ENCODE measurements around the gene PACS2.

DNA sequence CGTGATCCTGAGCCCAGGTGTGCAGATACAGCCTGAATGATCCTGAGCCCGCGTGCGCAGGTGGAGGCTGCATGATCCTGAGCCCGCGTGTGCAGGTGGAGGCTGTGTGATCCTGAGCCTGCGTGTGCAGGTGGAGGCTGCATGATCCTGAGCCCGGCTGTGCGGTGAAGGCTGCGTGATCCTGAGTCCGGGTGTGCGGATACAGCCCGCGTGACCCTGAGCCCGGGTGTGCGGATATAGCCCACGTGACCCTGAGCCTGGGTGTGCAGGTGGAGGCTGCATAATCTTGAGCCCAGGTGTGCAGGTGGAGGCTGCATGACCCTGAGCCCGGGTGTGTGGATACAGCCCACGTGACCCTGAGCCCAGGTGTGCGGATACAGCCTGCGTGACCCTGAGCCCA is 34.0 kb upstream of the PACS2 start:
- TF ChIP-seq MAX (IDR thresholded peaks at IDR 0.05) (no peak), YY1 (IDR thresholded peaks at IDR 0.05; ENCODE audit: low read depth) (no peak), CREB1 (IDR thresholded peaks at IDR 0.05; ENCODE audit: low read depth) (no peak), NFIC (IDR thresholded peaks at IDR 0.05) (no peak)

Measured in Ishikawa (cell line).